ENCODE measurements around the gene BRINP3.

Gene BRINP3

GRCh38 chr1:190147616-190148015 lies 330.0 kb downstream of the BRINP3 start:
- Histone ChIP-seq H3K79me1 (replicated peaks; ENCODE audit: low read length, poor library complexity, severe bottlenecking) (no peaks in the 10 kb centered on the region), H2BK120ac (ENCODE audit: low read depth, low read length) (no peak overlapping the region), H3K9ac (ENCODE audit: low read length) (no peak overlapping the region), H3K23ac (ENCODE audit: low read length in 2 of 2) (no peak overlapping the region), H2AK5ac (ENCODE audit: low read length, severe bottlenecking) (no peak overlapping the region), H3K27me3 (ENCODE audit: control insufficient read depth in 1 of 2, insufficient read depth in 1 of 2, low read length in 2 of 2) (no peaks in the 10 kb centered on the region), H3K36me3 (ENCODE audit: control insufficient read depth in 1 of 2, insufficient read depth in 2 of 2, low read depth in 1 of 2, low read length in 2 of 2) (no peaks in the 10 kb centered on the region), H4K91ac (ENCODE audit: low read length) (no peak overlapping the region), H2BK12ac (ENCODE audit: low read length in 2 of 2) (no peak overlapping the region), H3K27ac (ENCODE audit: low read length, poor library complexity, severe bottlenecking) (no peak overlapping the region), H2AFZ (ENCODE audit: low read depth, low read length) (no peak overlapping the region), H3K4me1 (ENCODE audit: control insufficient read depth, insufficient read depth, low read depth, low read length) (no peaks in the 10 kb centered on the region), H3K4ac (ENCODE audit: low read depth in 1 of 2, low read length in 2 of 2) (no peak overlapping the region), H3K4me2 (ENCODE audit: low read length, poor library complexity, severe bottlenecking) (no peak overlapping the region), H3K9me3 (ENCODE audit: control insufficient read depth, low read length) (no peaks in the 10 kb centered on the region), H3K18ac (ENCODE audit: low read depth in 1 of 2, low read length in 2 of 2) (no peak overlapping the region), H2BK15ac (ENCODE audit: low read depth, poor library complexity, severe bottlenecking) (no peak overlapping the region), H3K14ac (ENCODE audit: low read length in 2 of 2) (no peak overlapping the region), H3K4me3 (ENCODE audit: insufficient read depth in 1 of 2, low read depth in 1 of 2, low read length in 2 of 2) (no peak overlapping the region), H4K8ac (ENCODE audit: low read length) (no peak overlapping the region), H2BK5ac (ENCODE audit: low read depth, low read length, poor library complexity, severe bottlenecking) (no peak overlapping the region)
- DNase-seq = no peak
- WGBS = 88% methylated on average over 1 of the region's 2 CpGs

GRCh38 chr1:190144650-190145049 lies 333.0 kb downstream of the BRINP3 start:
- H2AK5ac ChIP-seq (ENCODE audit: low read length, severe bottlenecking) = no peak overlapping the region
- H4K8ac ChIP-seq (ENCODE audit: low read length) = no peak overlapping the region
- no peak overlapping the region for H3K23ac ChIP-seq (ENCODE audit: low read length in 2 of 2)
- no peak overlapping the region for H4K91ac ChIP-seq (ENCODE audit: low read length)
- H3K4me2 ChIP-seq (ENCODE audit: low read length, poor library complexity, severe bottlenecking) = no peak overlapping the region
- H3K18ac ChIP-seq (ENCODE audit: low read depth in 1 of 2, low read length in 2 of 2) = no peak overlapping the region
- no peaks in the 10 kb centered on the region for H3K36me3 ChIP-seq (ENCODE audit: control insufficient read depth in 1 of 2, insufficient read depth in 2 of 2, low read depth in 1 of 2, low read length in 2 of 2)
- no peak overlapping the region for H2AFZ ChIP-seq (ENCODE audit: low read depth, low read length)
- H3K79me1 ChIP-seq (replicated peaks; ENCODE audit: low read length, poor library complexity, severe bottlenecking) = no peaks in the 10 kb centered on the region
- H2BK15ac ChIP-seq (ENCODE audit: low read depth, poor library complexity, severe bottlenecking) = no peak overlapping the region
- H3K14ac ChIP-seq (ENCODE audit: low read length in 2 of 2) = no peak overlapping the region
- H2BK120ac ChIP-seq (ENCODE audit: low read depth, low read length) = no peak overlapping the region
- H3K27me3 ChIP-seq (ENCODE audit: control insufficient read depth in 1 of 2, insufficient read depth in 1 of 2, low read length in 2 of 2) = no peaks in the 10 kb centered on the region
- H3K9ac ChIP-seq (ENCODE audit: low read length) = no peak overlapping the region
- no peaks in the 10 kb centered on the region for H3K9me3 ChIP-seq (ENCODE audit: control insufficient read depth, low read length)
- H2BK5ac ChIP-seq (ENCODE audit: low read depth, low read length, poor library complexity, severe bottlenecking) = no peak overlapping the region
- H2BK12ac ChIP-seq (ENCODE audit: low read length in 2 of 2) = no peak overlapping the region
- 68% methylated on average over 2 of the region's 2 CpGs for WGBS
- no peak for DNase-seq
- H3K4me1 ChIP-seq (ENCODE audit: control insufficient read depth, insufficient read depth, low read depth, low read length) = no peaks in the 10 kb centered on the region
- H3K4me3 ChIP-seq (ENCODE audit: insufficient read depth in 1 of 2, low read depth in 1 of 2, low read length in 2 of 2) = no peak overlapping the region
- H3K27ac ChIP-seq (ENCODE audit: low read length, poor library complexity, severe bottlenecking) = no peak overlapping the region
- H3K4ac ChIP-seq (ENCODE audit: low read depth in 1 of 2, low read length in 2 of 2) = no peak overlapping the region

- no peak overlapping the region for H3K18ac ChIP-seq (ENCODE audit: low read depth in 1 of 2, low read length in 2 of 2)
- WGBS = 67% methylated on average over 1 of the region's 1 CpG
- no peak overlapping the region for H3K4me2 ChIP-seq (ENCODE audit: low read length, poor library complexity, severe bottlenecking)
- H3K27ac ChIP-seq (ENCODE audit: low read length, poor library complexity, severe bottlenecking) = no peak overlapping the region
- no peak for DNase-seq
- no peak overlapping the region for H2BK120ac ChIP-seq (ENCODE audit: low read depth, low read length)
- H3K79me1 ChIP-seq (replicated peaks; ENCODE audit: low read length, poor library complexity, severe bottlenecking) = no peaks in the 10 kb centered on the region
- H3K14ac ChIP-seq (ENCODE audit: low read length in 2 of 2) = no peak overlapping the region
- no peak overlapping the region for H3K4me3 ChIP-seq (ENCODE audit: insufficient read depth in 1 of 2, low read depth in 1 of 2, low read length in 2 of 2)
- no peaks in the 10 kb centered on the region for H3K27me3 ChIP-seq (ENCODE audit: control insufficient read depth in 1 of 2, insufficient read depth in 1 of 2, low read length in 2 of 2)
- no peak overlapping the region for H2BK15ac ChIP-seq (ENCODE audit: low read depth, poor library complexity, severe bottlenecking)
- H3K9me3 ChIP-seq (ENCODE audit: control insufficient read depth, low read length) = no peaks in the 10 kb centered on the region
- no peak overlapping the region for H2AFZ ChIP-seq (ENCODE audit: low read depth, low read length)
- no peak overlapping the region for H2BK5ac ChIP-seq (ENCODE audit: low read depth, low read length, poor library complexity, severe bottlenecking)
- H3K9ac ChIP-seq (ENCODE audit: low read length) = no peak overlapping the region
- H3K23ac ChIP-seq (ENCODE audit: low read length in 2 of 2) = no peak overlapping the region
- no peak overlapping the region for H2BK12ac ChIP-seq (ENCODE audit: low read length in 2 of 2)
- no peak overlapping the region for H2AK5ac ChIP-seq (ENCODE audit: low read length, severe bottlenecking)
- no peaks in the 10 kb centered on the region for H3K4me1 ChIP-seq (ENCODE audit: control insufficient read depth, insufficient read depth, low read depth, low read length)
- H3K36me3 ChIP-seq (ENCODE audit: control insufficient read depth in 1 of 2, insufficient read depth in 2 of 2, low read depth in 1 of 2, low read length in 2 of 2) = no peaks in the 10 kb centered on the region
- no peak overlapping the region for H4K8ac ChIP-seq (ENCODE audit: low read length)
- no peak overlapping the region for H3K4ac ChIP-seq (ENCODE audit: low read depth in 1 of 2, low read length in 2 of 2)
- H4K91ac ChIP-seq (ENCODE audit: low read length) = no peak overlapping the region
Measured at GRCh38 chr1:190140644-190141043, 337.0 kb downstream of the BRINP3 start.

GRCh38 chr1:190138702-190139101 lies 339.0 kb downstream of the BRINP3 start:
- H2BK120ac ChIP-seq (ENCODE audit: low read depth, low read length) = no peak overlapping the region
- DNase-seq = no peak
- no peak overlapping the region for H2BK12ac ChIP-seq (ENCODE audit: low read length in 2 of 2)
- no peak overlapping the region for H3K4ac ChIP-seq (ENCODE audit: low read depth in 1 of 2, low read length in 2 of 2)
- no peak overlapping the region for H4K91ac ChIP-seq (ENCODE audit: low read length)
- H2BK5ac ChIP-seq (ENCODE audit: low read depth, low read length, poor library complexity, severe bottlenecking) = no peak overlapping the region
- no peaks in the 10 kb centered on the region for H3K36me3 ChIP-seq (ENCODE audit: control insufficient read depth in 1 of 2, insufficient read depth in 2 of 2, low read depth in 1 of 2, low read length in 2 of 2)
- H3K4me2 ChIP-seq (ENCODE audit: low read length, poor library complexity, severe bottlenecking) = no peak overlapping the region
- no peaks in the 10 kb centered on the region for H3K4me1 ChIP-seq (ENCODE audit: control insufficient read depth, insufficient read depth, low read depth, low read length)
- no peaks in the 10 kb centered on the region for H3K9me3 ChIP-seq (ENCODE audit: control insufficient read depth, low read length)
- no peak overlapping the region for H3K27ac ChIP-seq (ENCODE audit: low read length, poor library complexity, severe bottlenecking)
- H2AK5ac ChIP-seq (ENCODE audit: low read length, severe bottlenecking) = no peak overlapping the region
- H3K27me3 ChIP-seq (ENCODE audit: control insufficient read depth in 1 of 2, insufficient read depth in 1 of 2, low read length in 2 of 2) = no peaks in the 10 kb centered on the region
- no peak overlapping the region for H3K14ac ChIP-seq (ENCODE audit: low read length in 2 of 2)
- no peak overlapping the region for H2AFZ ChIP-seq (ENCODE audit: low read depth, low read length)
- H4K8ac ChIP-seq (ENCODE audit: low read length) = no peak overlapping the region
- 100% methylated on average over 1 of the region's 1 CpG for WGBS
- no peak overlapping the region for H3K4me3 ChIP-seq (ENCODE audit: insufficient read depth in 1 of 2, low read depth in 1 of 2, low read length in 2 of 2)
- H3K23ac ChIP-seq (ENCODE audit: low read length in 2 of 2) = no peak overlapping the region
- H3K9ac ChIP-seq (ENCODE audit: low read length) = no peak overlapping the region
- H3K79me1 ChIP-seq (replicated peaks; ENCODE audit: low read length, poor library complexity, severe bottlenecking) = no peaks in the 10 kb centered on the region
- no peak overlapping the region for H2BK15ac ChIP-seq (ENCODE audit: low read depth, poor library complexity, severe bottlenecking)
- H3K18ac ChIP-seq (ENCODE audit: low read depth in 1 of 2, low read length in 2 of 2) = no peak overlapping the region
